K562 (cell line): ENCODE measurements around the gene TBP. TPM values are rescaled to one million over a fixed set of nuclear protein-coding genes. Genes with fewer than 3 reads are reported as not detected.

Experiments
- ATAC-seq: fragments of 200-7000 bp; cut with Tn5 transposase; 3 replicates; pipeline ENCODE4 v1.9.1; 2020; ENCODE audit warnings: moderate library complexity
- BruUV-seq: library from RNA; stranded (reverse); fragments of 400-500 nt; replicated peaks from 2 replicates; lab custom pipeline; 2021; lab: Mats Ljungman, UMichigan
- CTCF ChIA-PET: fragments of 300-600 bp; formaldehyde crosslinking; extraction: SDS; loops from one replicate; lab custom pipeline; 2021; ENCODE audit warnings: low intra/inter-chr PET ratio; lab: Yijun Ruan, JAX
- POLR2A ChIA-PET: fragments of 300-600, 350-650 bp; sonication (Branson Sonifier 250); formaldehyde crosslinking; extraction: SDS; loops from one replicate; lab custom pipeline; 2021; ENCODE audit warnings: antibody characterized with exemption, inconsistent platforms; lab: Yijun Ruan, JAX
- DNase-seq, 4 experiments: peaks; one replicate each; pipeline versions ENCODE4 v3.0.0 to v3.0.0-alpha.2; 2011 to 2018; ENCODE audit warnings: low spot score in 3 of 4, mixed read lengths in 3 of 4; ENCODE audit errors: extremely low read depth in 1 of 4
- FAIRE-seq: peaks from 2 replicates; lab custom pipeline; 2011; peaks lifted over from hg19 to GRCh38; lab: Jason Lieb, UNC
- H2AFZ ChIP-seq: 2 replicates; pipeline ENCODE4 v1.6.0; 2011; ENCODE audit warnings: low read depth, low read length, control low read depth, inconsistent platforms
- H3K27ac ChIP-seq: fragments of 200-600 bp; 3 replicates; pipeline ENCODE4 v1.8.0; 2011; ENCODE audit warnings: low read depth, mild to moderate bottlenecking, control low read depth, inconsistent platforms, low read length, moderate library complexity, mixed read lengths; ENCODE audit errors: extremely low read depth
- H3K27me3 ChIP-seq, 2 experiments: fragments of 300-600 bp in 1 of 2; 2 replicates in 1 of 2; 3 replicates in 1 of 2; pipeline versions ENCODE4 v1.6.0 to v1.8.0; 2011; ENCODE audit warnings: inconsistent platforms in 2 of 2, low read length in 2 of 2, mild to moderate bottlenecking in 1 of 2, mixed read lengths in 1 of 2, moderate library complexity in 1 of 2; ENCODE audit not compliant: control insufficient read depth in 2 of 2, insufficient read depth in 2 of 2
- H3K36me3 ChIP-seq: fragments of 300-600 bp; 3 replicates; pipeline ENCODE4 v1.8.0; 2011; ENCODE audit warnings: mild to moderate bottlenecking, low read length, inconsistent platforms; ENCODE audit not compliant: control insufficient read depth, insufficient read depth
- H3K4me1 ChIP-seq, 2 experiments: fragments of 200-600 bp in 1 of 2; replicated peaks in 1 of 2; 2 replicates in 1 of 2; 3 replicates in 1 of 2; pipeline versions ENCODE4 v1.5.1 to v1.8.0; 2011; ENCODE audit warnings: inconsistent platforms in 2 of 2, low read length in 2 of 2, mild to moderate bottlenecking in 1 of 2, mixed read lengths in 1 of 2, moderate library complexity in 1 of 2; ENCODE audit not compliant: control insufficient read depth in 2 of 2, insufficient read depth in 2 of 2
- H3K4me2 ChIP-seq: 2 replicates; pipeline ENCODE4 v1.6.1; 2011; ENCODE audit warnings: low read length, control low read depth, inconsistent platforms, mixed read lengths; ENCODE audit not compliant: insufficient read depth
- H3K4me3 ChIP-seq: fragments of 200-600 bp; sonication (generic), shearing (Covaris generic); 2 replicates; pipeline ENCODE4 v1.5.1; 2016; ENCODE audit warnings: control low read depth, inconsistent platforms
- H3K79me2 ChIP-seq: fragments of 200-600 bp; 3 replicates; pipeline ENCODE4 v1.8.0; 2011; ENCODE audit warnings: low read length, inconsistent platforms; ENCODE audit not compliant: control insufficient read depth, insufficient read depth
- H3K9ac ChIP-seq, 2 experiments: 2 replicates each; pipeline versions ENCODE4 v1.6.0 to v1.6.1; 2011; ENCODE audit warnings: low read depth in 2 of 2, low read length in 2 of 2, control low read depth in 1 of 2, inconsistent platforms in 1 of 2, mild to moderate bottlenecking in 1 of 2, mixed read lengths in 1 of 2; ENCODE audit not compliant: insufficient read depth in 1 of 2
- H3K9me1 ChIP-seq: one replicate; pipeline ENCODE4 v1.6.0; 2011; ENCODE audit warnings: inconsistent platforms, mild to moderate bottlenecking, low read length, moderate library complexity; ENCODE audit not compliant: control insufficient read depth, insufficient read depth
- H3K9me3 ChIP-seq: replicated peaks from 2 replicates; pipeline ENCODE4 v1.5.1; 2011; ENCODE audit warnings: low read depth, low read length, inconsistent platforms; ENCODE audit not compliant: control insufficient read depth, insufficient read depth
- H4K20me1 ChIP-seq: replicated peaks from 2 replicates; pipeline ENCODE4 v1.6.1; 2011; ENCODE audit warnings: low read length, inconsistent platforms, mixed read lengths; ENCODE audit not compliant: control insufficient read depth, insufficient read depth
- ESRRB ChIP-seq: fragments of 250-450 bp; sonication (Bioruptor Pico); IDR thresholded peaks from 2 replicates; pipeline ENCODE4 v1.5.0; 2020; ENCODE audit warnings: mild to moderate bottlenecking, moderate library complexity, borderline replicate concordance
- FUS ChIP-seq: fragments of 200-400 bp; formaldehyde crosslinking; optimal IDR thresholded peaks from 2 replicates; pipeline ENCODE3; 2017; ENCODE audit warnings: low read depth, low read length
- MEF2A ChIP-seq: IDR thresholded peaks from 2 replicates; pipeline ENCODE4 v1.6.1; 2011; ENCODE audit warnings: low read depth, mild to moderate bottlenecking, low read length, moderate library complexity; ENCODE audit not compliant: control insufficient read depth
- MEIS2 ChIP-seq: fragments of 450-650 bp; IDR thresholded peaks from 2 replicates; pipeline ENCODE4 v1.6.1; 2014; ENCODE audit warnings: mild to moderate bottlenecking; ENCODE audit not compliant: partially characterized antibody
- PRPF4 ChIP-seq: fragments of 200-400 bp; formaldehyde crosslinking; IDR thresholded peaks from one replicate; pipeline ENCODE4 v1.6.1; 2017; ENCODE audit warnings: low read length, low read depth, mild to moderate bottlenecking; ENCODE audit not compliant: insufficient read depth, poor library complexity, severe bottlenecking
- TRIM28 ChIP-seq: fragments of 450-650 bp; IDR thresholded peaks from 2 replicates; pipeline ENCODE4 v1.6.1; 2017
- ZNF212 ChIP-seq: fragments of 450-650 bp; formaldehyde crosslinking; IDR thresholded peaks from 2 replicates; pipeline ENCODE4 v1.4.0; 2020; ENCODE audit warnings: mild to moderate bottlenecking
- ZNF707 ChIP-seq: fragments of 250-450 bp; sonication (Bioruptor Pico); conservative IDR thresholded peaks from 2 replicates; pipeline ENCODE4 v1.8.0; 2022; ENCODE audit warnings: inconsistent platforms, mild to moderate bottlenecking, moderate library complexity
- WGBS: fragments of 100-300 bp; shearing (Covaris generic); methylation state at CpG from one replicate; pipeline ENCODE4 v1.1.6; 2016; ENCODE audit warnings: low coverage, mixed read lengths; ENCODE audit not compliant: insufficient coverage; ENCODE audit errors: missing lambda C conversion rate; 5-methylcytosine and 5-hydroxymethylcytosine counted together
- in situ Hi-C: fragments of 300-500 bp; cut with MboI; formaldehyde crosslinking; loops from 4 replicates; pipeline ENCODE4 v1.15.0; 2018; ENCODE audit warnings: inconsistent platforms, mixed read lengths
- intact Hi-C: fragments of 100-400 bp; cut with micrococcal nuclease; formaldehyde crosslinking; loops from 2 replicates; pipeline ENCODE4 v1.14.2; 2022
- polyA plus RNA-seq, 8 experiments: library from polyadenylated mRNA; depleted of rRNA in 4 of 8; stranded (reverse) in 5 of 8; unstranded in 3 of 8; fragments of >200 nt; fragmentation: Nextera tagmentation in 2 of 8; fragmentation: Illumina TruSeq in 1 of 8; extraction: Ambion mirVana in 2 of 8; extraction: Trizol in 1 of 8; gene quantifications; 2 replicates each; pipeline versions ENCODE4 v1.2.1 to v1.2.3, GENCODE V29; 2011 to 2014; ENCODE audit warnings: inconsistent platforms in 1 of 8, missing spikeins in 1 of 8
- total RNA-seq, 7 experiments: library from RNA; depleted of rRNA in 6 of 7; stranded (reverse); fragments of >200 nt in 6 of 7; fragmentation: Illumina TruSeq in 2 of 7; extraction: Trizol in 2 of 7; gene quantifications; 2 replicates each; pipeline versions ENCODE4 v1.2.1 to v1.2.3, GENCODE V29; 2011 to 2021; ENCODE audit warnings: low replicate concordance in 1 of 7
- TF ChIP-seq, protein P1 (sequence below): fragments of 250-450 bp; sonication (Bioruptor Pico); IDR thresholded peaks from 2 replicates; pipeline ENCODE4 v1.5.0; 2020; ENCODE audit warnings: mild to moderate bottlenecking
- TF ChIP-seq, protein P2 (sequence below): fragments of 450-650 bp; IDR thresholded peaks from 2 replicates; pipeline ENCODE4 v1.6.1; 2016
- TF ChIP-seq, protein P3 (sequence below): IDR thresholded peaks from 3 replicates; pipeline ENCODE4 v1.6.1; 2011; ENCODE audit warnings: borderline replicate concordance, mild to moderate bottlenecking, moderate library complexity; ENCODE audit not compliant: insufficient read length; ENCODE audit errors: extremely low read depth

Gene TBP
- total and polyA plus RNA-seq, 9 of the 15 experiments (the other 6 are each of a cell fraction or from before 2014, with no cell fraction given), result 28.5 to 86.1 (median 39.5) TPM

DNA sequence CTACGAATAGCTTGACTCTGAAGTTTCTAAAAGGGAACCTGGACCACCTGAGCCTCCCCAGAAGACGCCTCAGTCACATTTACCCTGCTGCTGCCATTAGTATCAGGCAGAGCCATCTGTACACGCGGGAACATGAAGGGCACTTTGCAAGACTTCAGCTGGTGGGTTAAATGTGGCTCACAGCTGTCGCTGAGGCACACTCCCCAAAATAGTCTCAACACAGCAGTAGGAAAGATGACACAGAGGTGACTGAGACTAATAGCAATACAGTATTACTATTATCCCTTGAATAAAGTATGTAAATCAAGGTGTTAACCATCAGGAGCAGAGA is 30.0 kb upstream of the TBP start:
- DNase-seq (no peak), FAIRE-seq (no peak), ATAC-seq (no peak; the same call in 2 of the 3 replicates)
- TF ChIP-seq FUS, result no peak
- TF ChIP-seq ZNF212 (CRISPR knock-in tag), result no peak
- no peak for TF ChIP-seq PRPF4
- TF ChIP-seq MEF2A, result 0 out of 2 replicates have a peak, but pooled peaks have one; percentile 30
- intact Hi-C loops, result loop anchor here (10.0 kb wide), 2 partner anchors 49 to 1629 kb away; no protein-coding TSS in a partner anchor
- no peak overlapping the region for H3K9ac ChIP-seq
- peaks cover 0 to 8% of the 10 kb centered on the region in 2 experiments; a peak in 3 of 5 replicates for H3K4me1 ChIP-seq
- H3K4me3 ChIP-seq, result no peak overlapping the region
- no peaks in the 10 kb centered on the region for H4K20me1 ChIP-seq
- H3K36me3 ChIP-seq, result no peaks in the 10 kb centered on the region
- WGBS, result 7% methylated on average over 5 of the region's 5 CpGs
- BruUV-seq, result no TSS peak
- H3K27ac ChIP-seq, result no peak overlapping the region
- no peaks in the 10 kb centered on the region for H3K9me3 ChIP-seq
- no peak overlapping the region for H3K4me2 ChIP-seq
- POLR2A ChIA-PET, result interaction anchor here (0.7 to 2.8 kb wide), 2 partner anchors 9 to 17 kb away, joined by 4 to 9 read pairs; no protein-coding TSS in a partner anchor
- no peak overlapping the region for H2AFZ ChIP-seq
- CTCF ChIA-PET, result no interaction called here
- no peaks in the 10 kb centered on the region for H3K79me2 ChIP-seq
- in situ Hi-C loops, result no loop called here
- peaks cover 4 to 8% of the 10 kb centered on the region in 2 experiments; a peak in 4 of 5 replicates for H3K27me3 ChIP-seq
- H3K9me1 ChIP-seq, result no peaks in the 10 kb centered on the region

DNA sequence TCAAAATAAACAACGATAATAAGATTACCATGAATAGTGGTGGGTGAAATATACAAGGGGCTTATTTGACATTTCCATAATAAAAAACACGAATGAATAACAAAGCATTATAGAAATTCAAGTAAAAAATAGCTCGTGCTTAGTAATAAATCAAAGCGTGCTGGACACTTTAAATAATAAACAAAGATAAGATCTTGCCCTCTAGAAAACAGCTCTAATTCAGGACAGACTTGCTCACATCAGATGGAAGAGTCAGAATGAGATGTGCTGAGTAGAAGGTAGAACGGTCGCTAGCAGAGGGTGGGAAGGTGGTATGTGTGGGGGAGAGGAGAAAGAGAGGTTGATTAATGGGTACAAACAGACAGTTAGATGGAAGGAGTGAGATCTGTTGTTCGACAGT is 28.4 kb upstream of the TBP start:
- no TSS peak for BruUV-seq
- in situ Hi-C loops, result no loop called here
- ATAC-seq, result no peak
- Histone ChIP-seq H3K4me1 (peaks cover 0 to 8% of the 10 kb centered on the region in 2 experiments; a peak in 3 of 5 replicates), H4K20me1 (0 out of 2 replicates have a peak, but pooled peaks cover 7% of the 10 kb centered on the region), H3K79me2 (no peaks in the 10 kb centered on the region), H2AFZ (no peak overlapping the region), H3K36me3 (no peaks in the 10 kb centered on the region), H3K27me3 (peaks cover 2 to 8% of the 10 kb centered on the region in 2 experiments; a peak in 3 of 5 replicates), H3K4me2 (no peak overlapping the region), H3K9me1 (no peaks in the 10 kb centered on the region), H3K9ac (no peak overlapping the region), H3K4me3 (no peak overlapping the region), H3K9me3 (no peaks in the 10 kb centered on the region), H3K27ac (no peak overlapping the region)
- no peak for FAIRE-seq
- ChIA-PET CTCF (no interaction called here), POLR2A (no interaction called here)
- intact Hi-C loops, result loop anchor here (10.0 kb wide), 2 partner anchors 51 to 1631 kb away; no protein-coding TSS in a partner anchor
- no peak for DNase-seq
- 3% methylated on average over 7 of the region's 7 CpGs for WGBS
- TF ChIP-seq, protein P1, sequence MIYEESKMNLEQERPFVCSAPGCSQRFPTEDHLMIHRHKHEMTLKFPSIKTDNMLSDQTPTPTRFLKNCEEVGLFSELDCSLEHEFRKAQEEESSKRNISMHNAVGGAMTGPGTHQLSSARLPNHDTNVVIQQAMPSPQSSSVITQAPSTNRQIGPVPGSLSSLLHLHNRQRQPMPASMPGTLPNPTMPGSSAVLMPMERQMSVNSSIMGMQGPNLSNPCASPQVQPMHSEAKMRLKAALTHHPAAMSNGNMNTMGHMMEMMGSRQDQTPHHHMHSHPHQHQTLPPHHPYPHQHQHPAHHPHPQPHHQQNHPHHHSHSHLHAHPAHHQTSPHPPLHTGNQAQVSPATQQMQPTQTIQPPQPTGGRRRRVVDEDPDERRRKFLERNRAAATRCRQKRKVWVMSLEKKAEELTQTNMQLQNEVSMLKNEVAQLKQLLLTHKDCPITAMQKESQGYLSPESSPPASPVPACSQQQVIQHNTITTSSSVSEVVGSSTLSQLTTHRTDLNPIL (CRISPR knock-in tag), result no peak
- TF ChIP-seq TRIM28 (no peak), ZNF707 (CRISPR knock-in tag) (no peak), MEIS2 (peak; percentile 52), ESRRB (CRISPR knock-in tag) (no peak)
- TF ChIP-seq, protein P2, sequence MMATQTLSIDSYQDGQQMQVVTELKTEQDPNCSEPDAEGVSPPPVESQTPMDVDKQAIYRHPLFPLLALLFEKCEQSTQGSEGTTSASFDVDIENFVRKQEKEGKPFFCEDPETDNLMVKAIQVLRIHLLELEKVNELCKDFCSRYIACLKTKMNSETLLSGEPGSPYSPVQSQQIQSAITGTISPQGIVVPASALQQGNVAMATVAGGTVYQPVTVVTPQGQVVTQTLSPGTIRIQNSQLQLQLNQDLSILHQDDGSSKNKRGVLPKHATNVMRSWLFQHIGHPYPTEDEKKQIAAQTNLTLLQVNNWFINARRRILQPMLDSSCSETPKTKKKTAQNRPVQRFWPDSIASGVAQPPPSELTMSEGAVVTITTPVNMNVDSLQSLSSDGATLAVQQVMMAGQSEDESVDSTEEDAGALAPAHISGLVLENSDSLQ, result peak; percentile 38; the same call in 1 of the 2 replicates
- TF ChIP-seq, protein P3, sequence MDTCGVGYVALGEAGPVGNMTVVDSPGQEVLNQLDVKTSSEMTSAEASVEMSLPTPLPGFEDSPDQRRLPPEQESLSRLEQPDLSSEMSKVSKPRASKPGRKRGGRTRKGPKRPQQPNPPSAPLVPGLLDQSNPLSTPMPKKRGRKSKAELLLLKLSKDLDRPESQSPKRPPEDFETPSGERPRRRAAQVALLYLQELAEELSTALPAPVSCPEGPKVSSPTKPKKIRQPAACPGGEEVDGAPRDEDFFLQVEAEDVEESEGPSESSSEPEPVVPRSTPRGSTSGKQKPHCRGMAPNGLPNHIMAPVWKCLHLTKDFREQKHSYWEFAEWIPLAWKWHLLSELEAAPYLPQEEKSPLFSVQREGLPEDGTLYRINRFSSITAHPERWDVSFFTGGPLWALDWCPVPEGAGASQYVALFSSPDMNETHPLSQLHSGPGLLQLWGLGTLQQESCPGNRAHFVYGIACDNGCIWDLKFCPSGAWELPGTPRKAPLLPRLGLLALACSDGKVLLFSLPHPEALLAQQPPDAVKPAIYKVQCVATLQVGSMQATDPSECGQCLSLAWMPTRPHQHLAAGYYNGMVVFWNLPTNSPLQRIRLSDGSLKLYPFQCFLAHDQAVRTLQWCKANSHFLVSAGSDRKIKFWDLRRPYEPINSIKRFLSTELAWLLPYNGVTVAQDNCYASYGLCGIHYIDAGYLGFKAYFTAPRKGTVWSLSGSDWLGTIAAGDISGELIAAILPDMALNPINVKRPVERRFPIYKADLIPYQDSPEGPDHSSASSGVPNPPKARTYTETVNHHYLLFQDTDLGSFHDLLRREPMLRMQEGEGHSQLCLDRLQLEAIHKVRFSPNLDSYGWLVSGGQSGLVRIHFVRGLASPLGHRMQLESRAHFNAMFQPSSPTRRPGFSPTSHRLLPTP, result no peak
